Activated CD4-positive, CD25-positive, alpha-beta regulatory T cell treated with anti-CD3 and anti-CD28 coated beads, Interleukin-2, amount 50 U/mL, for 24 hours (primary cell): ENCODE results near the gene CCNC.

ENCODE experiments used
- ATAC-seq, 2 donors: fragments of 150-1000 bp; cut with Tn5 transposase; one replicate each; pipeline ENCODE4 v1.10.0; 2021; ENCODE audit warnings: mild to moderate bottlenecking in 1 of 2, moderate library complexity in 1 of 2

Gene CCNC

GRCh38 chr6:99547526-99547925, 20.9 kb downstream of the CCNC start:
- no peak for ATAC-seq

GRCh38 chr6:99545442-99545841, 23.0 kb downstream of the CCNC start:
- ATAC-seq: no peak

GRCh38 chr6:99543968-99544367, 24.5 kb downstream of the CCNC start:
- ATAC-seq: no peak

- no peak for ATAC-seq
Measured at GRCh38 chr6:99530627-99531026, 37.8 kb downstream of the CCNC start.

GRCh38 chr6:99522531-99522930, 45.9 kb downstream of the CCNC start:
- no peak for ATAC-seq

- ATAC-seq: no peak
Measured at GRCh38 chr6:99521633-99522151, 46.8 kb downstream of the CCNC start.

- ATAC-seq: peak; percentile 85 to 88
Measured at GRCh38 chr6:99520855-99521632, 47.4 kb downstream of the CCNC start.

- no peak for ATAC-seq
Measured at GRCh38 chr6:99519446-99519845, 49.0 kb downstream of the CCNC start.

GRCh38 chr6:99514089-99514488, 54.4 kb downstream of the CCNC start:
- ATAC-seq: no peak

GRCh38 chr6:99512033-99512432, 56.4 kb downstream of the CCNC start:
- no peak for ATAC-seq

GRCh38 chr6:99507648-99508047, 60.8 kb downstream of the CCNC start:
- no peak for ATAC-seq

- no peak for ATAC-seq
Measured at GRCh38 chr6:99501762-99502161, 66.7 kb downstream of the CCNC start.

GRCh38 chr6:99498421-99498820, 70.0 kb downstream of the CCNC start:
- ATAC-seq: no peak

- no peak for ATAC-seq
Measured at GRCh38 chr6:99495466-99495865, 73.0 kb downstream of the CCNC start.
